ENCODE data around the gene UBE2Q2.

The UBE2Q2 gene

DNA sequence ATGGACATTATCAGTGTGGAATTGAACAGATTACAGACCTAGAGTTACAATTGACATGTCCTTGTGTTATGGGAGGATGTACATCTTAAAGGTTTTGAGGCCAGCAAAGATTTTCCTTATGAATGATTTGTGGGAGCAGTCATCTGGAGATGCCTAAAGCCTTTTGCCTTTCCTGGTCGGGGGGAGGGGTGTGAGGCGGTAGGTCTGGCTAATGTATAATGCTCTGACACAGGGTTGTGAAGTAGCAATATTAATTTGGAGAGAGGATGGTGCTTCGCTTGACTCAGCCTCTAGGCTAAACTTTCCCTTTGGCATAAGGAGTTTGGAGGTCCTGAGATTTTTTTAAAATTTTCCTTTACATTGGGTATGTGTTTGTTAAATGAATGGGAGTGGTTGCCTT lies 83.7 kb downstream of the UBE2Q2 start:
- no peak for DNase-seq

- DNase-seq, result no peak
These were observed 84.4 kb downstream of the UBE2Q2 start for GRCh38 chr15:75927601-75928000.

- DNase-seq, result peak in 1 of 4 experiments; percentile 6
These were observed 85.7 kb downstream of the UBE2Q2 start for GRCh38 chr15:75928680-75929608.

DNA sequence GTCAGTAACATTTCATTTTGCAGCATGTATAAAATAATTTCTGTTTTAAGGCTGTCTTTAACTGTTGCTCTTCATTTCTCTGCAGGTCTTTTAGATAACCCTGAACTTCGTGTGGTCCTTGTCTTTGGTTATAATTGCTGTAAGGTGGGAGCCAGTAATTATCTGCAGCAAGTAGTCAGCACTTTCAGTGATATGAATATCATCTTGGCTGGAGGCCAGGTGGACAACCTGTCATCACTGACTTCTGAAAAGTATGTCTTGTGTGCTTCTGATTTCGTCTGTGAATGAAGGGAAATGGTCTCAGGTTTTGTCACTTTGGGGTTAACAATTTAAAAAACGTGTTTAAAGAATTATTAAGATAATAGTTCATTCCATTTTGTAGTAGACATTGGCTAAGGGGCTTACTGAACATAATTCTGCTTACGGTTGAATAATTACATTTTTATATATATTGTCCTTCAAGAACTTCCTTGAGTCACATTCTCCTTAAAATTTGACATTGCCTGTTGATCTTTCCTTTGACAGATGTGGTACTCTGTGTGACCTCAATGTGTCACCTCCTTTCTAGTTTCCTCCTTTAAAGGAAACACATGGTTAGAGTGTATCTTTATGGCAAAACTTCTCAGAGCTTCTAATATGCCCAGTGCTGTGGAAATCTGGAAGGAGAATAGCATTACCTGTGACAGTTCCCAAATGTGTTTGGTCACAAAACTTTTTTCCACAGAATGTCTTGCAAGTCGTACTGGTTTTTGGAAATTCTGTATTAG lies 86.7 kb downstream of the UBE2Q2 start:
- no peak for DNase-seq

DNA sequence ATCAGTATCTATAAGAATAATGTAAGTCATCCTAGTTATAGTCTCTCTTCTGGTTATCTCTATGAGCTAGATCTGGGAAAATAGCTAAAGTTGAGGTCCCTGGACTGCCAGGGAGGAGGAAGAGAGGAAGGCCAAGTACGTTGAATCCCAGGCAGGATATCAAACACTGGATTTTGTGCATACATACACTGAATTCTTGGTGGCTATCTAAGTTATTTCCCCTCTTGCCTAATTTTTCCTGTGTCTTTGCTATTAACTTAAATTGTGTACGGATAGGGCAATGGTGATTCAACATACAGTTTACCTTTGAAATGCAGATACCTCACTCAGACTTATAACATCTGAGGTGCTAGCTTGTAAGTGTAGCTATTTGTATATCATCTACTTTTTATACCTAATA lies 87.6 kb downstream of the UBE2Q2 start:
- DNase-seq, result no peak

DNA sequence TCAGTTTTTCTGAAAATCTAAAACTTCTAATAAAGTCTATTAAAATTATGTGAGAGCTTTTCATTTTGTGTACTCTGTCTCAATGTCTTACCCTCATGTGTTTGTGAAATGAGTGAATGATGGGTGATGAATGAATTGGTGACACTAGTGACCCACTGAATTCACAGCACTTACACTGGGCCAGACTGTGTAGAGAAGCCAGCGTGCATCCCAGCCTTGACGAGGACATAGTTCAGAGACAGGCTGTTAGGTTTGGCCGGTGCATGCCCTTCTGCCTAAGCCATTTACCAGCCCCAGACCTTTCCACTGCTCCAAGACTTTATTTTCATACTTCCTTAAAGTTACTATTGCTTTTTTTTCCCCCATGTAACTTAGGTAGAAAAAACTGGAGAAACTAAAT lies 99.2 kb downstream of the UBE2Q2 start:
- DNase-seq, result no peak

DNA sequence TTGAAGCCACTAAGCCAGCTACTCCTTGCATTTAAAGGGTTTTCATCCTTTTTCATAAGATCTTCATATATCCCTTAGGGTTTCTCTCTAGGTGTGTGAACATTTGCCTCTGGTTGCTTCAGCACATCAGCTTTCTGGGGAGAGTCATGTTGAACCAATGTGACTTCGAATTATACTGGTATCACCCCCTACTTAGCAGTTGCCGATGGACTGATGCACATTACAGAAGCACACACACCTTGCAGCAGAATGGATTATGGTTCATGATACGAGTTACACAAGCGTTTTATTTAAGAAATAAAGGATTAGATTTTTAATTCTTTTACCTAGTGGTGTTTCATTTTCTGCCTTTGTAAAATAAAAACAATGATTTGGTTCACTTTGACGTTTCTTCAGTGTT lies 100.0 kb downstream of the UBE2Q2 start:
- DNase-seq, result no peak

DNA sequence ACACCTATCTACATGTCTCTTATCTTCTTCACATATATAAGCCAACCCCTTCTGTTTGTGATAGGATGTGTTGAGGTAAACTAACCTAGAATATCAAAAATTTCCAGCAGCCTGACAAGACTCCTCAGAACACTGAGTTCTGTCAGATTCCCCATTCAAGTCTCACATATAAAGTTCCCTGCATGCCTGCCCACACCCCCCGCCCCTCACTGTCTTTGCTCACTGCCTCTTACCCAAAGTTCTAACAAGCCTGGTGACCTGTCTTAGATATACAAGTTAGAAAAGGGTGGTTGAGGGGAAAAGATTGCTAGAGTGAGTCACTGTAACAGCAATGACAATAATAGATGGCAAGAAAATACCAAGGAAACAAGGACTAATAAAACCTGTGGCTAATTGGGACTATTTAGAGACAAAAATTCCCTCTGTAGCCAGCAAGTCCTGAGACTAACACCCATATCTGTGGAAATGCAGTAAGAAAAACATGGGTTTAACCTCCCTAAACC lies 100.5 kb downstream of the UBE2Q2 start:
- peak in 3 of 4 experiments; percentile 18 to 25 (median 24) for DNase-seq

- peak; percentile 57 to 84 (median 70) for DNase-seq
These were observed 102.7 kb downstream of the UBE2Q2 start for GRCh38 chr15:75945953-75946352.

DNA sequence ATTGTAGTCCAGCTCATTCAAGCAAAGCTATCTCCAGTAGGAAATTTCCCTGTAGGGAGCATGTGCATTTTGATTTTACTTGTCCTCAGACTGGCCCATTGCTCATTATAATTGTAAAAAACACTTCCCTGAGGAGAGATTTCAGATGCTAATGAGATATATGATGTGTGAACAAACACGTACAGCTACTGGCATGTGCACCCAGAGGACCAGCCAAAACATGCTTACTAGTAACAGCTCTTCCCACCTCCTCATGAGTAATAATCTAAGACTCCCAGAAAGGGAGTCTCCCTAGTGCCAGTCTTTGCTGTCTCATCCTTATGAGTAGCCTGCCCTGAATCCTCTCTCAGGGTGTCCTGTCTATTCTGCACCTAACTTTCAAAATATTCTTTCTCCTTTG lies 103.8 kb downstream of the UBE2Q2 start:
- DNase-seq, result peak; percentile 39 to 74 (median 52)

DNA sequence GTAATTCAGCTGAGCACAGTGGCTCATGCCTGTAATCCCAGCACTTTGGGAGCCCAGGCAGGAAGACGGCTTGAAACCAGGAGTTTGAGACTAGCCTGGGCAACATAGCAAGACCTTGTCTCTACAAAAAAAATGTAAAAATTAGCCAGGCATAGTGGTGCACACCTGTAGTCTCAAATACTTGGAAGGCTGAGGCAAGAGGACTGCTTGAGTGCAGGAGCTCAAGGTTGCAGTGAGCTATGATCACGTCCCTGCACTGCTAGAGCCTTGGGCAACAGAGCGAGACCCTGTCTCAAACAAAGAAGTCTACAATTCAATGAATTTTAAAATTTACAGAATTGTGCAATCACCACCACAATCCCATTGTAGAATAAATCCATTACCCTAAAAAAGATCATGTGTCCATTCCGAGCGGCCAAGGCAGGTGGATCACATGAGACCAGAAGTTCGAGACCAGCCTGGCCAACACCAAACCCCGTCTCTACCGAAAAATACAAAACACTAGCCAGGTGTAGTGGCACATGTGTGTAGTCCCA lies 105.6 kb downstream of the UBE2Q2 start:
- DNase-seq, result no peak

Measured in suppressor macrophage (primary cell).